Forelimb muscle (tissue), 1 donor: ENCODE data around the gene F12. TPM values are rescaled to one million over a fixed set of nuclear protein-coding genes. Genes with fewer than 3 reads are reported as not detected.

Source experiments
- DNase-seq: peaks from one replicate; pipeline ENCODE4 v3.0.0-alpha.2; 2013; ENCODE audit warnings: low read depth
- polyA plus RNA-seq: library from polyadenylated mRNA; unstranded; fragments of 120-200 nt; gene quantifications from one replicate; pipeline ENCODE4 v1.2.1, GENCODE V29; 2013; ENCODE audit not compliant: insufficient read length

F12 gene
- polyA plus RNA-seq, 1 donor, result 0.52 TPM

GRCh38 chr5:177414481-177414880 lies 5.1 kb upstream of the F12 start:
- DNase-seq, result no peak

DNA sequence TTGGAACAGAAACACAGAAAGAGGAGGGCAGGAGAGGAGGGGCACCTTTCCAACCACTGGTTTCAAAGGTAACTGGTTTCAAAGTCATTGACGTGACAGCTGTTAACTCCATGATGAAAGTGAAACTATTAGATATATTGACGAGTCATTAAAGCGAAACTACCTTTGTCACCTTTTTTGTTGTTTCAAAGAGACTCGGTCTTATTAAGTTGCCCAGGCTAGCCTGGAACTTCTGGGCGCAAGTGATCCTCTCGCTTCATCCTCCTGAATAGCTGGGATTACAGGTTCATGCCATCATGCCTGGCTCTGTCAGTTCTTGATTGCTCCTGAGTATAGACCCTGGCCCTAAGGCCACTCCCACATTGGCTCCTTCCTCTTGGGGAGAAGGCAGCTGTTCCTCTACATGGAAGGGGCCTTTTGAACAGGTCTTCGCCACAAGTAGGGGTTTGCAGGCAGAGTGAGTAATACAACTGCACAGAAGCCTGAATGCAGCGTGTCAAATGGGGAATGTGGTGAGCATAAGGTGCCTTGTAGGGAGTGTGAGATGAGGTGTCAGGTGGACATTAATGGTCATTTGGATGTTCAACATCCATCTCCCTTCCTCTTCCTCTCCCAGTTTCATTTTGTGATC lies 3.4 kb upstream of the F12 start:
- no peak for DNase-seq

DNA sequence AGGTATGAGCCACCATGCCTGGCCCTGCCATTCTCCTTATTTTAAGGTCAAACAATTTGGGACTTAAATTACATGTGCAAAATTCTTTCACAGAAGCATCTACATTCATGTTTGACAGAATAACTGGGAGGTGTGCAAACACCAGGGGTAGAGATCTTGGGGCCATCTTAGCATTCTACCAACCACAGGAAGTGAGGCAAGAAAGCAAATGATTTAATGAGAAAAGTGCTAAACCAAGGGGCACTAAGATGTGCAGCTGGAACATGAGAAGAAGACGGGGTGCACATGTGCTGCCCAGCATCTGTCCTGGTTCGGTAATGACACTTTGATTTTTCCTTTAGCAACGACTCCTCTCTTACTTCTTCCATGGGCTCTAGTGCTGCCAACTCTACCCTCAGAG lies 1.2 kb upstream of the F12 start:
- no peak for DNase-seq

DNA sequence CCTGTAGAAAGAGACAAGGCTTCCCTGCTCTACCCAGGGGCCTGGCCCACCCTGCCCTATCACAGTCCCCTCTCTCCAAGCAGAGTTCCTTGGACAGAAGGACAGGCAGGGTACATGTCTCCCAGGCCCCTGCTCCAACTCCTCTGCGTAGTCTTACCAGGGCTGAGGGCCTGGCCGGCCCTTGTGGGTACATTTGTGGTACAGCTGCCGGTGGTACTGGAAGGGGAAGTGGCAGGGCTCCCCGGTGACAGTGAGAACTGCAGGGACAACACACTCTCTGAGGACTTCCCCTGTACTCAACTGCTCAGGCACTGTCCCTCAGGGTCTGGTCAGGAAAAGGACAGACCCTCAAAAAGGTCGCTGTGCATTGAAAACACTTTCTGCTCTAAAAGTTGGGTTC lies 3.6 kb downstream of the F12 start:
- DNase-seq, result no peak

DNA sequence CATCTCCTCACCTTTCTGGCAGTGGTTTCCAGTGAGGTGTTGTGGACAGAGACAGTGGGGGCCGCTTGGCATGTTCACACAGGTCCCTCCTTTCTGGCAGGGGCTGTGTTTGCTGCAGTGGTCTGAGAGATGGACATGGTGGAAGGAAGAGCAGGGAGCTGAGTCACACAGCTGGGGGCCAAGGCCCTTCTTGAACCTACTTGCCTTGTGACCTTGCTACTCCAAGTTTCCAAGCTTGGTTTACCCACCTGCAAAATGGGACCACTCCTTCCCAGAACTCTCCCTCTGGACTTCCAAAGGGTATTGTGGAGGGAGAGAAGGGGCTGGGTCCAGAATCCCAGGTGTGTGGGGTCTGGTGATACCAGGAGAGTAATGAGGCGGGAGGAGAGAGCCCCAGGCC lies 4.1 kb downstream of the F12 start:
- DNase-seq, result no peak

DNA sequence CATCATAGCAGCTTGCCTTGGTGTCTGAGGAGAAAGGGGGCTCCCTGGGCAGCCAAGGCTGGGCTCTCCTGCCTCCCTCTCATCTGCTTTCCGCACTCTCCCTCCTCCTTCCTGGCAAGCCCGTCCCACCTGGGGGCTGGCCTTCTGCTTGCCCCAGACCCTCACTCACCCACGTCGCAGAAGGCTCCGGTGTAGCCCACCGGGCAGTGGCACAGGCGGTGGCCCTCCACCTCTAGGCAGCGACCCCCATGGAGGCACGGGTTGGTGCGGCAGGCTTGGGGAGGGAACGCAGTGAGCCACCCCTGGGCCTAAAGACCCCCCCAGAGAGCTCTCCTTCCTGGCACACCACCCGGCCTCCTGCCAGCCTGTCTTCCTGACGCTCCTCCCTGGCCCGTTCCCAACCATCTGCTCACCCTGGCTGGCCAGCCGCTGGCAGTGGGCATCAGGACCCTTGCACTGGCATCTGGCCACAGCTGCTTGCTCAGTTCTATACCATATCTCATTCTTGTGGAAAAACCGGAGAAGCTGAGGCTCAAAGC lies 4.7 kb downstream of the F12 start:
- DNase-seq, result no peak

DNA sequence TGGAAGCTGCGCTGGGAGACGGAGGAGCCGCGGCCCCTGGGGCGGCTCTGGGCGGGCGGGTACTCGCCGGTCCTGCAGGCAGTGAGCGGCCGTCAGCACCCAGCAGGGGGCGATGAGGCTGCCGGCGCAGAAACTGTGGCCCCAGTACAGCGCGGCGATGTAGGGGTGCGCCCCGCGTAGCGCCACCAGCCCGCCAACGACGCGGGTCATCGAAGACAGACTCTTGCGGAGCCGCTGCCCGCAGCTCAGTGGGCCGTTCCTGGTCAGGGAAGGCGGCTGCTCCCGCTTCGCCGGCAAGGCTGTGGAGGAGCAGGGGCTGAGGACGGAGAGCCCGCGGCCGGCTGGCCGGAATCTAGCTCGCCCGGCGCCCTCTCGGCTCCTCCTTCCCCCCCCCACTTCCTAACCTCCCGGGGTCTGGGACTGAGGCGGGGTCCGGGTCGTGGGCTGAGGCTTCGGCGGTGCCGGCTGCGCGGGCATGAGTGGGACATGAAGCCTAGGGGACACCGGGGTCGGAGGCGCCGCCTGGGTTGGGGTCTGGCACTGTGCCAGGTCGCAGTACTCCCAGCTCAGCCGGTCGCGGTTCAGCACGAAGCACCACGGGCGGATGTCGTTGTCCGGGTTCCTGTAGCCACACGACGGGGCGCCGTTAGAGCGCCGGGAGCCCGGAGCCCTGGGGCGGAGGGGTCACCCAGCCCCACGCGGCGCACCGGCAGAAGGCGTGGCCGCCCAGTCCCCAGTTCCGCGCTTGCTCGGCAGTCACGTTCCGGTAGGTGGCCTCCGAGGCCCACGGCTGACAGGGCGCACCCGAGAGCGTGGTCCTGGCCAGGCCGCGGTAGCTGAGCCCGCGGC lies 5.3 kb downstream of the F12 start:
- DNase-seq, result no peak

- no peak for DNase-seq
Observed at GRCh38 chr5:177403102-177403791, 6.1 kb downstream of the F12 start.

DNA sequence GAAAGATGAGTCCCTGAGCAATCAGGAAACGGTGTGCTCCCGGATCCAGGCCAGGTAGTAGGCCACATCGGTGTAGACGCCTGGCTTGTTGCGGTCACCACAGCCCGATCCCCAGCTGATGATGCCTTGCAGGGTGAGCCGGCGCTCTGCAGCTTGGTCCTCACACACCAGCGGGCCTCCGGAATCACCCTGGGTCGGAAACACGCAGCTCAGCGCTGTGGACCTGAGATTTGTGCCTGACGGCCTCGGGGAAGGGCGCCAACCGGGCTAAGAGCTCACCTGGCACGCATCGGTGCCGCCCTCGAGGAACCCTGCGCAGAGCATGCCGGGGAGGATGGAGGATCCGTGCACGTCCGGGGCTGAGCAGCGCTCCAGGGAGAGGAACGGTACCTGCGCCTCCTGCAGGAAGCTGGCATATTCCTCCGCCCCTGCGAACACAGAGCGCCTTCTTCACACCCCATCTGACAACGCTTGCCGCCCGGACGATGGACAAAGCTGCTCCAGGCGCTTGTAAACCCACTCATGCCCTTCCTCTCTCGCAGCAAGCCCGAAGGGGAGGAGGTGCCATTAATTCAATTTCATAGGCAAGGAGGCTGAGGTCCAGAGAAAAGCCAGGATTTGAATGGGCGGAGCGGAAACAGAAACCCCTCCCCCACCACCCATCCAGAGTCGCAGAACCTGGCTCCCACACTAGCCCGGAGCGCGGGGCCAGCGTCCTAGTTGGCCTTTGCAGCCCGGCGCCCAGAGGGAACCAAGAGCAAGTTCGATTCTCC lies 6.9 kb downstream of the F12 start:
- no peak for DNase-seq

DNA sequence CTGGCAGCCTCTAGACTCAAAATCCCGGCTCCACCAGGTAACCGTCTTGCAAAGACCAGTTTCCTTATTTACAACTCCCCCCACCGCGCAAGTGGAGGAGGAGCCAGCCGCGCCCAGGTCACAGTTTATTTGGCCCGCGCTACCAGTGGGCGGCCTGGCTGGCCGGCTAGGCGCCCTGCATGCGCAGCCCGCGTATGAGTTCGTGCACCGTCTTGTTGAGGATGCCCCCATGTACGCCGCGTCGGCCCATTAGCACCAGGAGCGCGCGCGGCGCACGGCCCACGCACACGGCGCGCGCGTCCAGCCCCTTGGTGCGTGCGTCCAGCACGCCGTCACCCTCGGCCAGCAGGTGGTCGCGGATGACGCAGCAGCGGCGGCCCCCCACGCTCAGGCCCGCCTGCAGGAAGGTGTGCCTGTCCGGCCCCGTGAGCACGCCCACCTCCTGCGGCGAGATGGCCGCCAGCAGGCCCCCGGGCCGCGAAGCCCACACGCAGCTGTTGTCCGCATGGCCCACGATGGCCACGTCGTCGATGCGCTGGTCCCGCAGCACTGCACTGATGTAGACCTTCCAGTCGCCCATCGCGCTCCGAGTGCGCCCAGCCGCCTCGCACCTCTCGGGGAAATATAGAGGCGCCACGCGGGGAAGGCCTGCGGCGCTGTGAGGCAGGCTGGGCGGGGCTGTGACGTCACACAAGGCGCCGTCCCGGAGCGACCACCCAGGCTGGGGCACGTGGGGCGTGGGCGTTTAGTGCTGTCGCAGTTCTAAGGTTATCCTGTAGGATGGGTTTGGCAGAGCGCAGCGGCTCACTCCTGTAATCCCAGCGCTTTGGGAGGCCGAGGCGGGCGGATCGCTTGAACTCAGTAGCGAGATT lies 9.1 kb downstream of the F12 start, which contains the start of gene PFN3:
TSS of gene PFN3 (minus strand) at position 665 of the 872 bp plus-strand sequence. CDS start at position 580, 85 bp downstream.
- no peak for DNase-seq

DNA sequence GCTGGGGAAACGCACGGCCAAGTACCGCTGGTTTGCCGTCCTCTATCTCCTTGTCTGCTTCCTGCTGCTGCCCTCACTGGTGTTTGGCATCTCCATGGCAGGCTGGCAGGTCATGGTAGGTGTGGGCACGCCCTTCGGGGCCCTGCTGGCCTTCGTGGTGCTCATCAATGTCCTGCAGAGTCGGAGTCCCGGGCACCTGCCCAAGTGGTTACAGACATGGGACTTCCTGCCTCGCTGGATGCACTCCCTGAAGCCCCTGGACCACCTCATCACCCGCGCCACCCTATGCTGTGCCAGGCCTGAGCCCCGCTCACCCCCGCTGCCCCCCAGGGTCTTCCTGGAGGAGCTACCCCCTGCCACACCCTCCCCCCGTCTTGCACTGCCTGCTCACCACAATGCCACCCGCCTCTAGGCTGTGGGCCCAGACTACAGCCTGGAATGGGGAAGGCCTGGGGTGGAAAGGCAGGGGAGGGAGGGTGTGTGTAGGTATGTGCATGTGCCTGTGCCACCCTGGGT lies 11.4 kb downstream of the F12 start:
- DNase-seq, result no peak

GRCh38 chr5:177396807-177397206 lies 12.6 kb downstream of the F12 start:
- DNase-seq, result no peak

GRCh38 chr5:177396078-177396477 lies 13.3 kb downstream of the F12 start:
- no peak for DNase-seq

- no peak for DNase-seq
Observed at GRCh38 chr5:177393990-177394389, 15.4 kb downstream of the F12 start.

GRCh38 chr5:177393206-177393765 lies 16.1 kb downstream of the F12 start:
- no peak for DNase-seq

- no peak for DNase-seq
Observed at GRCh38 chr5:177392765-177393164, 16.6 kb downstream of the F12 start.

DNA sequence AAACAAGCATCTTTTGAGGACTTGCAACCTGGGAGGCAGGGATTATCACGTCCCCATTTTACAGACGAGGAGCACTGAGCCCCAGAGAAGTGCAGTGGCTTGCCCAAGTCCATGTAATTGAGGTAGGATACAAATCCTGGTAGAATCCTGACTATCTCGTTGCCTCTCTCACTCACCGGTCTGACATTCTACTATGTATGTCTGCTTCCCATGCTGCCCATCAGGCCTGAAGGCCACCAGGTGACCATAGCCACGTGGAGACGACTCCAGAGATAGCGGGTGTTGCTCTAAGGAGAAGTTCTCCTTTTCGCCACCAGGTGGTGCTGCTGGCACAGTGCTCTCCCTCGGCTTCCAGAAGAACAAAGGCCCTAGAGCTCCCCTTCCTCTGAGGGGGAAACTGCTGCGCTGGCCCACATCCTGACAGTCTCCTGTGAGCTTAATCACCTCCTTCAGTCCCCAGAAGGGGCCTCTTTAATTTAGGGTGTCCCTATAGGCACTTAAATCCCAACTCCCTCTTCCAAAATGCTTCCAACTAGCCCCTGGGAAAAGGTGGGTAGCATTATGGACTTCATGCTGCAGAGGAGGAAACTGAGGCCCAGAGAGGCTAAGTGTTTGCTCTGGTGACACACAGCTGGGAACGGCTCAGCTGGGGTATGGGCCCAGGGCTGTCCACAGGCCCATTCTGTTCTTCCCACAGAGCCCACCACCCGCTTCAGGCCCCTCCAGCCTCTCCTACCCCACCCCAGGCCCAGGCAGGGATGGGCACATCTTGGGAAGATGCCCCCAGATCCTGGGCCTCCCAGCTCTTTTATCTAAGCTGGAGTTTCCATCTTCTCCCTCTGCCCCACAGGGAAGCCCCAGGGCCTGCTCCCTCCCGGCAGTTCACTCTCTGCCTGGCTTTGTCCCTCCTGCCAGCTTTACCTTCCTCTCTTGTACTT lies 18.7 kb downstream of the F12 start:
- DNase-seq, result peak; percentile 70

GRCh38 chr5:177389241-177390169 lies 19.9 kb downstream of the F12 start:
- DNase-seq, result no peak
